ENCODE measurements around the gene ZNF33A.

Gene ZNF33A

DNA sequence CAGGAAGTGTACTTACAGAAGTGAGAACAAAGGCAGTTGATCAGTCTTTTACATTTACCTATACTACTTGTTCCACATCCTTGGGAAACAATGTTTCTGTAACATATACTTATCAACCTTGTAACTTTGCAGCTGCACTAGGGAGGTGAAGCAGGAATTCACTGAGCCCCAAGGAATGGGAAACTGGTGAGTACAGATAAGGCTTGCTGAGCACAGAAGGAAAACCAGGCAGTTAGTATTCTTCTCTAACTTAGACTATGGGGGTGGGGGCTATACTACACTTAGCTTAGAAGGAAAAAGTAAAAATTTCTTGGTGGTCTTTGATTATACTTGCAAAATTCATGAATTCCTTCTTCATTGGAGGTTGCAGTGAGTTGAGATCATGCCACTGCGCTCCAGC lies 6.9 kb upstream of the ZNF33A start:
- H3K27me3 ChIP-seq (ENCODE audit: insufficient read depth, poor library complexity, severe bottlenecking): no peaks in the 10 kb centered on the region
- TF ChIP-seq GABPA (IDR thresholded peaks at IDR 0.05; ENCODE audit: low read depth) (no peak), POLR2AphosphoS5 (IDR thresholded peaks at IDR 0.05; ENCODE audit: low read depth) (no peak), SPI1 (IDR thresholded peaks at IDR 0.05; ENCODE audit: borderline replicate concordance, low read depth) (no peak), REST (IDR thresholded peaks at IDR 0.05; ENCODE audit: insufficient replicate concordance, low read depth) (no peak)
- TF ChIP-seq, protein P1, sequence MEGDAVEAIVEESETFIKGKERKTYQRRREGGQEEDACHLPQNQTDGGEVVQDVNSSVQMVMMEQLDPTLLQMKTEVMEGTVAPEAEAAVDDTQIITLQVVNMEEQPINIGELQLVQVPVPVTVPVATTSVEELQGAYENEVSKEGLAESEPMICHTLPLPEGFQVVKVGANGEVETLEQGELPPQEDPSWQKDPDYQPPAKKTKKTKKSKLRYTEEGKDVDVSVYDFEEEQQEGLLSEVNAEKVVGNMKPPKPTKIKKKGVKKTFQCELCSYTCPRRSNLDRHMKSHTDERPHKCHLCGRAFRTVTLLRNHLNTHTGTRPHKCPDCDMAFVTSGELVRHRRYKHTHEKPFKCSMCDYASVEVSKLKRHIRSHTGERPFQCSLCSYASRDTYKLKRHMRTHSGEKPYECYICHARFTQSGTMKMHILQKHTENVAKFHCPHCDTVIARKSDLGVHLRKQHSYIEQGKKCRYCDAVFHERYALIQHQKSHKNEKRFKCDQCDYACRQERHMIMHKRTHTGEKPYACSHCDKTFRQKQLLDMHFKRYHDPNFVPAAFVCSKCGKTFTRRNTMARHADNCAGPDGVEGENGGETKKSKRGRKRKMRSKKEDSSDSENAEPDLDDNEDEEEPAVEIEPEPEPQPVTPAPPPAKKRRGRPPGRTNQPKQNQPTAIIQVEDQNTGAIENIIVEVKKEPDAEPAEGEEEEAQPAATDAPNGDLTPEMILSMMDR (IDR thresholded peaks at IDR 0.05; ENCODE audit: insufficient read depth, low read length): no peak
- no peak overlapping the region for H3K4me3 ChIP-seq (replicated peaks; ENCODE audit: insufficient read depth, low read length)
- H3K27ac ChIP-seq (replicated peaks): no peak overlapping the region
- DNase-seq (ENCODE audit: low read depth in 1 of 2, low spot score in 1 of 2): no peak

- TF ChIP-seq POLR2AphosphoS5 (IDR thresholded peaks at IDR 0.05; ENCODE audit: low read depth) (no peak), SPI1 (IDR thresholded peaks at IDR 0.05; ENCODE audit: borderline replicate concordance, low read depth) (no peak), REST (IDR thresholded peaks at IDR 0.05; ENCODE audit: insufficient replicate concordance, low read depth) (no peak), GABPA (IDR thresholded peaks at IDR 0.05; ENCODE audit: low read depth) (no peak)
- TF ChIP-seq, protein P1 (IDR thresholded peaks at IDR 0.05; ENCODE audit: insufficient read depth, low read length): no peak
- peak overlapping the region; percentile 96 for H3K27ac ChIP-seq (replicated peaks)
- DNase-seq (ENCODE audit: low read depth in 1 of 2, low spot score in 1 of 2): no peak
Observed at GRCh38 chr10:38007551-38007950, 2.9 kb upstream of the ZNF33A start.

GRCh38 chr10:38007991-38008390 lies 2.5 kb upstream of the ZNF33A start:
- TF ChIP-seq GABPA (IDR thresholded peaks at IDR 0.05; ENCODE audit: low read depth) (no peak), REST (IDR thresholded peaks at IDR 0.05; ENCODE audit: insufficient replicate concordance, low read depth) (no peak), SPI1 (IDR thresholded peaks at IDR 0.05; ENCODE audit: borderline replicate concordance, low read depth) (no peak), POLR2AphosphoS5 (IDR thresholded peaks at IDR 0.05; ENCODE audit: low read depth) (no peak)
- TF ChIP-seq, protein P1 (IDR thresholded peaks at IDR 0.05; ENCODE audit: insufficient read depth, low read length): no peak
- DNase-seq (ENCODE audit: low read depth in 1 of 2, low spot score in 1 of 2): peak; percentile 30 to 41
- H3K4me3 ChIP-seq (replicated peaks; ENCODE audit: insufficient read depth, low read length): no peak overlapping the region
- no peaks in the 10 kb centered on the region for H3K27me3 ChIP-seq (ENCODE audit: insufficient read depth, poor library complexity, severe bottlenecking)
- peak overlapping the region; percentile 96 for H3K27ac ChIP-seq (replicated peaks)

More at GRCh38 chr10:38007551-38007950, 2.9 kb upstream of the ZNF33A start:
- no peaks in the 10 kb centered on the region for H3K27me3 ChIP-seq (ENCODE audit: insufficient read depth, poor library complexity, severe bottlenecking)
- no peak overlapping the region for H3K4me3 ChIP-seq (replicated peaks; ENCODE audit: insufficient read depth, low read length)
